Hematopoietic multipotent progenitor cell (in vitro differentiated cells): ENCODE measurements around the gene RFTN1. TPM values are rescaled to one million over a fixed set of nuclear protein-coding genes. Genes with fewer than 3 reads are reported as not detected.

Experiments used
- DNase-seq, 3 donors: peaks; one replicate each; pipeline ENCODE4 v3.0.0-alpha.2; 2011 to 2015; ENCODE audit warnings: low read depth in 2 of 3, low spot score in 2 of 3
- total RNA-seq: library from RNA; depleted of rRNA; stranded (reverse); fragments of >200 nt; gene quantifications from one replicate; pipeline ENCODE4 v1.2.3, GENCODE V29; 2012

RFTN1 gene
- total RNA-seq, 1 donor: 42.0 TPM

DNA sequence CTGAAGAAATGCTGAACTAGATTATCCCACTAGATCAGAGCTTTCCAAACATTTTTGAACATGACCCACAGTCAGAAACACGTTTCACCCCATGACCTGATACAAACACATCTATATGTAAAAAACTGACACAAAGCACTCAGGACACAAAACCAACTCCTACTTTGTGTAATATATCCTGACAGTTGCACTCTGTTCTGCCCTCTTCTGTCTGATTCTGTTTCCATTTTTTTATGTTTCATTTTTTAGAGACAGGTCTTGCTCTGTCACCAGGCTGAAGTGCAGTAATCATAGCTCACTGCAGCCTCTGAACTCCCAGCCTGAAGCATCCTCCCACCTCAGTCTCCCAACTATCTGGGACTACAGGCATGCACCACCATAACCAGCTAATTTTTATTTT lies 15.8 kb upstream of the RFTN1 start:
- peak in 1 of 3 donors; percentile 46 for DNase-seq

DNA sequence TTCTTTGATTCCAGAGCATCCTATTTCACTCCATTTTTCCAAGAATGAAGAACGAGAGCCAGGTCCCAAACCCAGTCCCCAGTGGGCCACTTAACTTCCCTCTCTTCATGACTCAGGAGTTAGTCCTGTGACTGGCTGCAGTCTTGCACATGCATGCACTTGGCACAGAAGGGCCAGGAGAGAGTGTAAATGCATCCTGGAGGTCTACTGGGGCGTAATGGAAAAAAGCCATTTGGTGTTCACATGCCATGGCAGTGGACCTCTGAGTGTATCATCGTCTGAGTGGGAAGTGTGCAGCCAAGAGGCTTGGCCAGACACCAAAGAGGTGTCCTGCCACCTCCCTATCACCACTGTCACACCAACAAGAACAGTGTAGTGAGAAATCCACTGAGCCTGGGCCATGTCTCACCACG lies 15.1 kb upstream of the RFTN1 start:
- no peak for DNase-seq

DNA sequence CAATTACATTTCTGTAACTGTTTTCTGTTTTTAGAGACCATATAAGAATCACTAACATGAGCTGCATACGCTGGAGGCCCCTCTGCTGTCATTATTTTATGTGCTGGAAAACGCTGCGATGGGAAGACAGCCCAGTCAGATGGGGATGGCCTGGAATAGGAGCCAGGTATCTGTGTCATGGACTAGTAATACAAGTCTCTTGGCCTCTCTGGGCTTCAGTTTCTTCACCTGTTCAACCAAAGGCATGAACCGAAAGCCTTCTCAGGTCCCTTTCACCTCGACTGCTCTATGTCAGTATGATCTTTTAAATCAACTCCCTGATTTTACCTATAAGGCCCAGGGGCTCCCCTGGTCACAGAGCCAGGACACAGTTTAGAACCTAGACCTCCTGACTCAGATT lies 14.6 kb upstream of the RFTN1 start:
- no peak for DNase-seq

DNA sequence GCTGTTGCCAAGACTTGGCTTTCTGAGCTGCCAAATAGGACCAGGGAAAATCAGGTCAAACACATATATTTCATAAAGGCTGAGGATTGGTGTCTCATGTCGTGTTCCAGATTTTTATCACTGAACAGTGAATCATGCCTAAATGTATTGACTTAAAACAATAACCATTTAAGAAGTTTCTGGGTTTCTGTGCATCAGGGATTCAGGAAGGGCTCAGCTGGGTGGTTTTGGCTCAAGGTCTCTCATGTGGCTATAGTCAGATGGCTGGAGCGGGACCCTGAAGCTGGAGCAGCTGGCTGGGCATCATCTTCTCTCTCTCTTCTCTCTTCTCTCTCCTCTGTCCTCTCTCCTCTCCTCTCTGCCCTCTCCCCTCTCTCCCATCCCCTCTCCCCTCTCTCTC lies 10.7 kb upstream of the RFTN1 start:
- DNase-seq: no peak

DNA sequence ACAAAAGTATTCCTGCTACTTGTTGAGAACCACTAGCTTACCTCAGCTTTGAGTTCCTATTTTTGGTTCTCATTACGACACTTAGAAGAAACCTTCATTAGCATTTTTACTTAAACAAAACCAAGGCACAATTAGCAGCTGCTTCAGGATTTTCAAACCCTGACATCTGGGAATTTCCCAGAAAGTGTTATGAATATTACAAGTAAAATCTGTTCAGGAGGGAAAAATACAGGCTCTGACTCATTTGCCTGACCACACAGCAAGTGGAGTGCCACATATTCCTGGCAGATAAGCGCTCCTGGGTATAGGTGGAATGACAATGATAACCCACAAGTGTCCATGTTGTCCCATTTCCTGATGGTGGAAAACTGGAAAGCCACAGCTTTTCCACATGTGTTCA lies 10.3 kb upstream of the RFTN1 start:
- no peak for DNase-seq

DNA sequence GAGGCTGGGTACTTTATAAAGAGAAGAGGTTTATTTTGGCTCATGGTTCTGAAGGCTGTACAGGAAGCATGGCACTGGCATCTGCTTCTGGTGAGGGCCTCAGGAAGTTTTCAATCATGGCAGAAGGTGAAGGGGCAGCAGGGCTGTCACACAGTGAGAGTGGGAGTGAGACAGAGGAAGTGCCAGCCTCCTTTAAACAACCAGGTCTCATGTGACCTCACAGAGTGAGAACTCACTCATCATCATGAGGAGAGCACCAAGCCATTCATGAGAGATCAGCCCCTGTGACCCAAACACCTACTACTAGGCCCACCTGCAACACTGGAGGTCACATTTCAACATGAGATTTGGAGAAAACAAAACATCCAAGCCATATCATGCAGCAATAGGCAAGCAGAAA lies 9.3 kb upstream of the RFTN1 start:
- DNase-seq: no peak

DNA sequence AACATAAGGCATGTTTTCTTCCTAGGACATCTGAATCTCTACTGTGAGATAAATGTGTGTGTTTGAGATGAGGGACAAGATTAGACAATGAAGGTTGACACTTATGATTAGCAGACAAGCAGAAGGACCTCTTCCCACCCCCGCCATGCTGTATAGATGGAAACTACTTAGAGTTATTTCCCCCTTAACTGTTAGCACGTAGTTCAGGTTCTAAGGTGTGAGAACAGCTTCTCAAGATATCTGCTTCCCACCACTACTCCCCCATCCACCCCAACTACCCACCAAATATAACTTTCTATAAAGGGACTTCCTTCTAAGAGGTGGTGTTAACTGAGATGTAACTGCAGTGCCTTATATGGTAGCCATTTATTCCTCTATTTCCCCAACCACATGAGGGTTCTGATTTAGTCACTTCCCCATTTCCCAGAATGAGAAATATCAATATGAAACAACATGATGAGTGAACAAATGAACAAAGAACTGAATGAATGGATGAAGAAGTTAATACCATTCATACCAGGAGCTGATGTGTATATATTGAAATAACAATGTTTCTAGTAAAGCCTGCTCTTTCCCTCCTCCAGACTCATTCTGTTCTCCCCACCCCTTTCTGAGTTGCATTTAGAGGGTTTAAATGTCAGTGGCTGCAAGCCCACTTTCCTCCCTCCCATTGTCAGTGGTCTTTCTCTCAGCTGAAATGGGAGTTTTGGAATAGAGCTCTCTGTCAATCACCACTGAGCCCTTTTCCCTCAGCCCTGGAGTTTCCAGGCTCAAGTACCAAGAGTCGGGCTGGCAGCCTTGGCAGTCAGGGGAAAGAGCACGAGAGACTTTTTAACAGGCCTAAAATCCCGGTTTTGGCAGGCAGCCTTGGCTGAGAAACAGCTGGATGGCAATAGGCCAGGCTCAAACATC lies 7.7 kb upstream of the RFTN1 start:
- no peak for DNase-seq

DNA sequence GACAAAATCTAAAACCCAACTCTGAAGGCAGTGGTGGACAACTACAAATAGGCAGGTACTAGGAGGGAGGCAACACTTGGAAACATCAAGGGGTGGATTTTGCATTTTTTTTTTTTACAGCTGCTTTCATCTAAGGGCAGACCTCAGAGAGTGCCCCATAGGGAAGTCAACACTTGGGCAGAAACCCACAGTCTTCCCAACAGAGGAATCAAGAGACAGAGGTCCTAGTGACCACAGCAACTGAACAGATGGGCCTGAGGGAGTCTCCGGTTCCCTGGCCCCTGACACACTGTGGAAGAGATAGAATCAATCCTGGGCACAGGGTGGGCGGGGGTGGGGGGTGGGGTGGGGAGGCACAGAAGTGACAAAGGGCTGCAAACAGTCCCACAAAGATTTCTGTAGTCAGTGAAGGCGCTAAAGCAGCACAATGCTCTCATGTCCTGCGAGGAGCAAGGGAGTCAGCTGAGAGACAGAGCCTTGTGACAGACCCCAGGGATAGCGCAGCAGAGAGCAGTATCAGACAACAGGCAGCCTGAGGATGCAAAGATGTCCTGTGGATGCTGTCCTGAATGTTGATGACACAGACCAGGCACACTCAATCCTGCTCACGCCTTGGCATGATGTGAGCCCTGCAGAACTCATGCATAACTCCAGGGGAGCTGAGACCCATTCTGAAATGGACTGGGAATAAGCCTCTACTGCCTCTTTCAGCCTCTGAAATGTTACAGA lies 6.9 kb upstream of the RFTN1 start:
- DNase-seq: peak in 1 of 3 donors; percentile 52

DNA sequence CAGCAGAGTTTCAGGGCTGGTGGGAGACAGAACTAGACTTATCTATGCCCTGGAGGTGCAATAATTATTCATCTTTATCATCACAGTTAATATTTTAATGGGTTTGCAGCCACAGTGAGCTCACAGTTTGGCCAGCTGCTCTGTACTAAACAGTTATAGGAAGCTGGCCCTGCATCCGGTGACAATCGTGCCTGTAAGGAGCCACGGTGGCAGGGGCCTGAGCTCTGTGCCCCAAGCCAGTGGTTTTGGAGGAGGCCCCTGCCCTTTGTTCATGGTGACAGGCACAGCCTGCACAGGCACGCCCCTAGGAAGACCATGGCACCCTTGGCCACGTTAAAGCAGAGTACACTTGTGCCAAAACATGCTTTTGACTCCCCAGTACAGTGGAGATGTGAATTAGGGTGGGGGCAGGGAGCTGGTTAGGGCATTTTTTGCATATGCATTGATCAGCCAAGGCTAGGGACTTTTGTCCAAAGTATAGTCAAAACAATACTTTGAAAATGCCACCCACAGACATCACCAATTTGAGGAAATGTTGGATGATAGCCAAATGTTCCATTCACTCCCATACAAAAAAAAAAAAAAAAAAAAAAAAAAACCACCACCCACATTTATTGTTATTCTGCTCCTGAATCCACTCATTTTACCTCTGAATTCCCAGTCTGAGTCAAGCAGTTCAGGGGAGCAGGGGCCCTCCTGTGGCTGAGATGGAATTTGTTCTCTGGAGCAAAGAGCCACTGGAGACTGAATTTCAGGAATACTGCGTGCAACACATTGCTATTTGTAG lies 3.4 kb upstream of the RFTN1 start:
- peak in 1 of 3 donors; percentile 80 for DNase-seq

DNA sequence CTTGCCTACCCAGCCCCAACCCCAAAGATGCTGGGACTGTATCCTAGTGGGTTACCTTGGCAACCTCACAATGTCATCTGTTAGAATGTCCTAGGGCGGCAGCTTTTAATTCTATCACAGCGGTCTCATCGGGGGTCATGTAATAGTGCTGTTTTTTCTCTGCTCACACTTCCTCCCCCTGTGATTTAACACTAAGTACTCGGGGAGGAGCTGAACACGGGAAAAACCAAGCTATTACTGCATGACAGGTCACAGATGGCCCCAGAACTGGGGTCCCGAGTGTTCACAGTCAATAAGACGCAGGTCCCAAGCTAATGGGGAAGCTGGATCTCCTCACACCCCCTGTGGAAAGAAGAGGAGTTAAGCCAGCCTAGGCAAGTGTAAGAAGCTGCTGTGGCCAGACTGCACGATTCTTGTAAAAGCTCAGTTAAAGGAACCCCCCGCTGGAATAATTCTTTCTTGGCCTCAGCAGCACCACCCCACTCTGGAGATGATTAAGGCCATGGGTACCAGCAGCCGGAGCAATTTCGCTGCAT lies 2.5 kb upstream of the RFTN1 start:
- peak in 2 of 3 donors; percentile 41 to 59 for DNase-seq

DNA sequence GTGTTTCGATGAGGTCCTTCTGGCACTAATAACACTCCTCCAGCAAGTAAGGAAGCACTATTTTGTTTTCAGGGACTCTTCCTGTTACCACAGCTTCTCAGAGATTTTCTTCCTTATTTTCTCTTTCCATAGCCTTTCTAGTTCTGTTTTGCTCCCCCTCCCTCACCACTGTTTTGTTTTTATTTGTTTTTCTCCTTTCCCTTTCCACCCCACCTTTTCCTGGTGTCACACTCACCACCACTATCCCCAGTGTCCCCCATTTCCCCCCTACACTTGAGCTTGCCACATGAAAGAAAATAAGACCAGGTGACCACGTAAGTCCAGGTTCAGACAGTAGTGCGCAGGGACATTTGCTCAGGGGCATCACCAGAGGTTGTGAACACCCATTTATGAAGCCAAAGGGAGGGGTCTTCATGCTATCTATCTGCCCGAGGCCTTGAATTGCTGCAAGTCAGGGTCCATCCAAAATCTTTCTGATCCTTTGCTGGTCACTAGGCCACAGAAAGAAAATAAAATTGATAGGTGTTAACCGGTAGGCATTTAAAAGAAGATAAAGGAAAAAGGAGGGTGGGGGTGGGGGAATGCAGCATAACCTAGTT lies 1.4 kb upstream of the RFTN1 start:
- DNase-seq: no peak

DNA sequence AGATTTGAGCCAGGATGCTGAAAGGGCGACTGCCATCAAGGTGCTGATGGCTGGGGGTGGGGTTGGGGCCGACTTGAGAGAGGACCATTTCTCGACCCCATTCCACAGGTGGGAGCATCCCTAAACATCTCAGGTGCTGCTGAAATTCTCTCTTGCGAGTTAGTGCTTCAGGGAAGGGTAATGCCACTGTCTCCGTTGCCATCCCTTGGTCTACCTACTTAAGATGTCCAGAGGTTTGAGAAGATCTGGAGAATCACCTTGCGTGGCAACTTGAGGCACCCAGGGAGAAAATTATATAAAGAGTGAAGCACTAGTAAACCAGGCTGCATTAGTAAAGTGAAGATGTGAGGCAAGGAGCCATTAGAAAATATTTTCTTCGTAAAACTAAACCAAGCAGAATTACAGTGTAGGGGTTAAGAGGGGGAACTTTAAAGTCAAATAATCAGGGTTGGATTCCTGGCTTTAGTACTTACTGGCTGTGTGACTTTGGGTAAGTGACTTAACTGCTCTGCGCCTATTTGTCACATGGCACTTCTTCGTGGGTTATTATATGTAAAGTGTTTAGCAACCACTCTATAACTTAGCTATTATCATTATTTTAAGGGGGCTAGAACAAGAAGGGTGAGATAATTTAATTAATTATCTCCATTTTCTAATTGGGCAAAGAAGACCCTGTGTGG lies 662 bp upstream of the RFTN1 start:
- no peak for DNase-seq

DNA sequence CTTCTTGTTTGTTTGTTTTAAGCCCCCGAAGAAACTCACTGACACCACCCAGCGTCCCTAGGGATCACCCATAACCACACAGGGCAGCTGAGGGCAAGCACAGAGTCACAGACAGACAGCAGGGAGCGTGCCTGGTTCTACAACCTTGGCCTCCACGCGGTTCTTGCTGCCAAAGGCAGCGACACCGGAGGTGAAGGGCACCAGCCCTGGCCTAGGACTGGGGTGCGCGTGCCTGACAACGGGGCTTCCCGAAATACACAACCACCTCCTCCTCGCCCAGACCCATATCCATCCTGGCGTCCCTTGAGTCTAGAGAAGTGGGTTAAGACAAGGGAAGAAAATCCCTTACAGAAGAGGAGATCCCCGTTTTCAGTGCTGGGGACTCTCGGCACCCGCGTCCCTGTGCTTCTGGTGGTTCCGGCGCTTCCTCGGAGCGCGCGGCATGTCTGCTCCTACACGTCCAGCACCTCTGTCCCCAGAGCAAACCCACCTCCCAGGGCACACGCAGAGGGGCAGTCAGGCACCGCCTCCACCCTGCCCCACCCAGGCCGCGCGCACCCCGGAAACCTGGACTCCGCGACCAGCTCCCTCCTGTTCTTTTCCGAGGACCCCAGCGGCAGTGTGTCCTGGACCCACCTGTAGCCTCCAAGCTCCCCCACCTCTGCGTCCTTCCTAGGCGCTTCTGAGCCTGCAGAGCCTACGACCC lies 911 bp downstream of the RFTN1 start:
- DNase-seq: peak in 2 of 3 donors; percentile 31 to 62

DNA sequence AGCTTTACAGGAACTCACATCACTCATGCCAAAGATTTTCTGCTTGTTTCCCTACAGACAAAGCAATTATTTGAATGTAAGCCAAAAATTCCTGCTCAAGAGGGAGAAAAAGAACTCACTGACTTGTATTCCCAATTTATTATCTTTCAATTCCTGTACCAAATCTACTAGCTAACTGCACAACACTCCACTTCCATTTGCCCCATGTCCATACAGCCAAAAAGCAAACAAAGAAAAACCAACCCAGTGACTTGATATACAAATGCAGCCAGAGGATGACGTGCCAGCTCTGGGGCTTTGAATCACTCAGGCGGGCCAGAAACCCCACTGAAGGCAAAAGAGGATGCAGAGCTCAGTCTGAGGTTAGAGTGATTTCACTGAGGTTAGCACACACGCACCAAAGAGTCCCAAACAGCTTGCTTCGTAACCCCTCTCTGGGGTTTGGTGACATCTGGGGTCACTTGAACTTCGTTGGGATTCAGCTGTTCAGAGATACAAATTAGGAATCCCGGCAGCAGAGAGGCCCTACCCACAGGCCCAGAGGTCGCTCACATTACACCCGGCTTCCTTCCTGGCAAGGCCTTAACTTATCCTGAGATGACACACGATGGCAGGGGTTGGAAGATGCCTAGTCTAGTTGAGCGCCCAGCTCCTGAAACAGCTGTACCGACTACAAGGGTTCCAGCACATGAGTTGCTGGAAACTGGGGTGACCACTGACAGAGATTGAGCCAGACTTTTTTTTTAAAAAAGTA lies 1.6 kb downstream of the RFTN1 start:
- DNase-seq: peak; percentile 58 to 95 (median 91)

DNA sequence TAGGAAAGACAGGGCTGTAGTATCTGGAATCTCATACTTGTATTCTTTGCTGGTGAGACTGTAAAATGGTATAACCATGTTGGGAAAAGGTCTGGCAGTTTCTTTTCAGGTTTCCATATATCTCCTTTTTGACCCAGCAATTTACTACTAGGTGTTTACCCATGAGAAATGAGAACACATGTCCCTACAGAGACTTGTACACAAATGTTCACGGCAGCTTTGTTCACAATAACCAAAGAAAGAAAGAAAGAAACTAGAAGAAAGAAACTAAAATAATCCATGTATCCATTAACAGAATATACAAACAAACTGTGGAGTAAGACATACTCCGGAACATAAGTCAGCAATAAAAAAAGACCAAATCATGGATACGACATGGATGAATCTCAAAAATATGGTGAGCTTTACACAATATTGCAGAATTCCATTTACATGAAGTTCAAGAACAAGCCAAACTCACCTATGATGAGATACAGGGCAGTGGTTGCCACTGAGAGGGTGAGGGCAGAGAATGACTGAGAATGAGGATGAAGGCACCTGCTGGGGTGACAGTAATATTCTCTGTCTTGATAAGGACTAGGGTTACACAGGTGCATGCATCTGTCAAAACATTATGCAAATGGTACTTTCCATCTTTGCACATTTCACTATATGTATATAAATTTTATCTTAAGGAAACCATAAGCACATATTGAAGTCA lies 2.7 kb downstream of the RFTN1 start:
- no peak for DNase-seq

DNA sequence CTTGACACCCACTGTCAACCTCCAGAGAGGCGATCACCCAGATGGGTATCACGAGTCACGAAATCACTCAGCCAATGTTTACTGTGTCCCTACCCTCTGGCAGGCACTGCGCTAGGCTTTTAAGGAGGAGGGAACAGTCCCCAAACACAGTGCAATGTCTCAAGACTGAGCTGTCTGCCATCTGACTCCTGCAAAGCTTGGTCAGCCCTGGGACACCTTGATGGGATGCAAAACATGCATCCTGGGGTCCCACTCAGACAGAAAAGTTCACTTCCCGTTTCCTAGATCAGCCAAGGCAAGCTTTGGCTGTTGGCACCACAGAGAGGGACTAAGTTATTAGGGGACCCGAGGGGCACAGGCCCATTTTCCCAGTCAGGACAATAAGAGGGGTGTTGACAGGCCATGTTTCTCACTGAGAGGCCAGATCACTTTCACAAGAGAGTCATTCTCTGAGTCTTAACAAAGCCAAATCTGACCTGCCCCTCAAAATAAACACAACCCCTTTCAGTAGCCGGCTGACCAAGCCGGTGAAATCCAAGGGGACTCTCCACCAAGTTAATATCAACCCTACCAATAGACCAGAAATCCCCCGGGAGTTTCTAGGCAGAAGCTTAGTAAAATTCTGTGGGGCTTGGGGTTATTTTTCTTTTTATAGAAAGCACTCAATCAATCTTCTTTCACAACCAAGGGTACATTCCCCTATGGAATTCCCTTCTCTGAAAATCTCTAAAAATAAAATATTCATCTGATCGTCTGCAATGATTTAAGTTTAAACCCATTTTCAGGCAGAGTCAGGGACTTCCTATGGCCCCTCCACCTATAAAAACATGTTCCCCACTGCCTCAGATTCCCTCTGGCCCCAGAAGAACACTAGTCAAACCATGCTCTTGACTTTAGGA lies 3.5 kb downstream of the RFTN1 start:
- DNase-seq: no peak

DNA sequence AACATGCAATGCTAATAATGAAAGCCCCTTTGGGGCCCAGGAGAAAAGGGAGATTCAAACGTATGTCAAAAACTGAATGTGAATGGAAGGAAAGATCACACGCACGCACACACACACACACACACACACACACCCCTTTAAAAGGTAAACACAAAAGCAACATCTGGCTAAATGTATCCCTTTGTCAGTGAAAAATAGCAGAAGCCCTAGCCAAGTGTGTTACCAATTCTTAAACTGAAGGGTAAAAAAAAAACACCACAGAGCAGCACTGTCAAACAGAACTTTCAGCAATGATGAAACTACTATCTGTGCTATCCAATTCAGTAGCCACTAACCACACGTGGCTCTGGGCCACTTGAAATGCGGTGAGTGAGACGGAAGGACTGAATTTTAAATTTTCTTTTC lies 4.9 kb downstream of the RFTN1 start:
- DNase-seq: peak in 1 of 3 donors; percentile 58
